ENCODE data around the gene NTHL1.

GRCh38 chr16:2083876-2084780, 36.5 kb upstream of the NTHL1 start:
- TF ChIP-seq CTCF (conservative IDR thresholded peaks at IDR 0.05): no peak
- TF ChIP-seq EZH2 (IDR thresholded peaks at IDR 0.05; ENCODE audit: low read depth): no peak

Data from PC-9 (cell line).